NAMALWA (cell line): ENCODE data around the gene JAKMIP1.
"Not testable (repeated sequence)": the region's sequence is repeated elsewhere in the genome, so short reads cannot be mapped to it uniquely, and the experiment has no call there.

ENCODE experiments used
- DNase-seq: peaks from one replicate; pipeline ENCODE4 v3.0.0-alpha.2; 2015; ENCODE audit warnings: low spot score

Gene JAKMIP1

DNA sequence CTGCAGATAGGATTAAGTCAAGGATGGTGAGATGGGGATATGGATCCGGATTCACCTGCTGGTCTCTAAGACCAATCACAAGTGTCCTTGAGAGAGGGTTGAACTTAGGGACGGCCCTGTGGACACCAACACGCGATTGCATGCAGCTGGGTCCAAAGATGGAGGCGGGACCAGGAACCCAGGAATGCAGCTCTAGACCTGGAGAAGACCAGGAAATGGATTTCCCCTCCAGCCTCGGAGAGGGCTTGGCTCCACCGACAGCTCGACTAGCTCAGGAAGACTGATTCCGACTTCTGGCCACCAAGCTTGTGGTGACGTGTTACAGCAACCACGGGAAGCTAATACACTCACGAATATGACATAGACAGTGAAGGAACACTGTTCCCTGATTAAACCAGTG, 186.8 kb downstream of the JAKMIP1 start:
- DNase-seq = no peak

DNA sequence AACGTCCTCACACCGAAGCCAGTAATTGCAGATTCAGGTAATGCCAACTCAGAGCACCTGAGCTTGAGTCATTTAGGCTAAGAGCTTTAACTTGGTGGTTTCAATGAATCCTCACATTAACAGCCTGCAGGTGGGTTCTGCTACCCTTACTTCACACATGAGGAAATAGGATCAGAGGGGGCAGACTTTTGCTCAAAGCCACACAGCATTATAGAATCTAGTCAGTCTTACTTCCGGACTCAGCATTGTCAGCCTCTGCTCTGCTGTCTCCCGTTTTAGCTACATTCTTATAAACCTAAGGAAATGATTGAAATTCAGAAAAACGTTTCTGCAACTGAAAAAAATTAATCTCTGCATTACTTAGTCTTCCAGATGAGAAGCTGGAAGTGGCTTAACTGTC, 188.1 kb downstream of the JAKMIP1 start:
- no peak for DNase-seq

- no peak for DNase-seq
These were observed 188.7 kb downstream of the JAKMIP1 start for GRCh38 chr4:6011686-6012085.

- no peak for DNase-seq
These were observed 189.1 kb downstream of the JAKMIP1 start for GRCh38 chr4:6011271-6011671.

- no peak for DNase-seq
These were observed 189.6 kb downstream of the JAKMIP1 start for GRCh38 chr4:6010789-6011188.

DNA sequence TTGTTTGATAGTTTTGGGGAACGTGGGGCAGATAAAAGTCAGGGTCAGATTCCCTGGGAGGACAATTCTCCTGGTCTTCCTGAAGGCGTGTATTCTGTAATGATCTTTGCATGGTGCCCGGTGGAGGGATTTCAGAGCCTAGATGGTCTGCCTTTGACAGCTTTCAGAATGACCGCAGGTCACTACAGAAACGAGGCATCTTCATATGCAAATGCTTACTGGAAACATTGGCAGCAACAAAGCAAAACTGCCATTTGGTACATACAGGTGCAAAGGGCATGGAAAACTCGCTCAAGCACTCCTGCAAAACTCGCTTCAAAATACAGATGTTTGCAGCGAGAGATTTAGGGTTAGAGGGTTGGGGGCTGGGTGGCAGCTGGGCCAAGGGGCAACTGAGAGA, 190.9 kb downstream of the JAKMIP1 start:
- DNase-seq = no peak

DNA sequence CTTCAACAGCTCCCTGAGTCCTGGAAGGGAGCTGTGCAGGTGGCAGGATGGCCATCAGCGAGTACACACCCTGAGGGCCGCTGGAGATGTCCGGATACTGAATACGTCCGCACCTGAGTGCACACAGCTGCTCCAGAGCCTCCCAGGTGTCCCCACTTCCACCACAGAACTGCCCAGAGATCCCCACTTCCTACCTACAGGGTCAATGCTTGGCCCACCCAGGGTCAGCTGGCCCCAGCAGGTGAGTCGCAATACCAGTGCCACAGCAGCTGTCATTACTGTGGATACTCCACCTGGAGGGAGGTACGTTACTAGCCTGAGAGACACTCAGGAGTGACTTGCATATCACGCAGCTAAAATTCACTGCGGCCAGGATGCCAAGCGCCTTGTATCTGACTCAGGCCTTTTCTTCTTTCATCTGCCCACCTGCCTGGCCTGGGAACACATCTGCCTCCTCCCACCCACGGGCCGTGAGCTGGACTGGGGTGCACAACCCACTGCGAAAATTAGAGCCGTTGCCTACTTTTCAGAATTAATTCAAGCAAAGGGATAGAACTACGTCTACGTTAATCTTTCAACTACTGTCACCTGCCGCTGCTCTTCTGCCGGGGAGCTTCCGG, 191.5 kb downstream of the JAKMIP1 start:
- DNase-seq = no peak

- no peak for DNase-seq
These were observed 192.2 kb downstream of the JAKMIP1 start for GRCh38 chr4:6008092-6008551.

DNA sequence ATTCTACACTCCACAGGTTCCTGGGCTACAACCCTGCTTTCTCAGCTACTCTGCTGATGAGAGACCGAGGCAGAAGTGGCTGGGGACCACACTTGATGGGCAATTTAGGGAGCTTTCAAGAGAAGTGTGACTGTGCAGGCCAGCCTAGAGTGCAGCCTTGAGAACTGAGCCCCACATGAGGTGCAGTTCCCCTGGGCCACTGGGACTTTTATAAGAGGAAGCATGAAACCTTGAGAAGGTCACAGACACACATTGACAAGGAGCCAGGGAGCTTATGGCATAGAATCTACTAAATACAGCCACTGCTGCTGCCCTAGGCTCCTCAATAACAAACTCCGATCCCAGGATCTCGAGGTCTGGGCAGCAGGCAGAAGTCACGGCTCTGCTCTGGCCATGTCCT, 195.2 kb downstream of the JAKMIP1 start:
- DNase-seq = no peak

DNA sequence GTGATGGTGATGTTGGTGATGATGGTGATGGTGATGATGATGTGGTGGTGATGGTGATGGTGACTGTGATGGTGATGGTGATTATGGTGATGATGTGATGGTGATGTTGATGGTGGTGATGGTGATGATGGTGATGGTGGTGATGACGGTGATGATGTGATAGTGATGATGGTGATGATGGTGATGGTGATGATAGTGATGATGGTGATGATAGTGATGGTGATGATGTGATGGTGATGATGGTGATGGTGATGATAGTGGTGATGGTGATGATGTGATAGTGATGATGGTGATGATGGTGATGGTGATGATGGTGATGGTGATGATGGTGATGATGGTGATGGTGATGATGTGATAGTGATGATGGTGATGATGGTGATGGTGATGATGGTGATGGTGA, 196.9 kb downstream of the JAKMIP1 start:
- not testable (repeated sequence) for DNase-seq

DNA sequence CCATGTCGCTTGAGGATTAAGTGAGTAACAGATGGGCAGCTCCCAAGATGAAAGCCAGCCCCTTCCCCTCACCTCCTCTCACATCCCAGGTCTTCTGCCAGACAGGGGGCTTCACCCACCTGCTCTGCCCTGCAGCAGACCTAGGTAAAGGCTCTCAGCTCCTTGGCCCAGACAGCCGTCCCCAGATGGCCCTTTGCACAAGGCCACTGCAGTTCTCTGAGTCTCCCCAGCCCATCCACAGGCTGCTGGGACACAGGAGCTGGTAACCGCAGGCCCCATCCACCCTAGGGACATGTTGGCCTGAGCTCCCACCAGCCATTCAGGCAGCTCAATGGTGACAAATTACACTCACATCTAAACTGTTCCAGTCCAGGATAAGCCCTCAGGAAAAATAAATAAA, 197.4 kb downstream of the JAKMIP1 start:
- DNase-seq = no peak

- DNase-seq = no peak
These were observed 197.9 kb downstream of the JAKMIP1 start for GRCh38 chr4:6002492-6002833.

GRCh38 chr4:6001680-6002491, 198.5 kb downstream of the JAKMIP1 start:
- no peak for DNase-seq

- no peak for DNase-seq
These were observed 200.5 kb downstream of the JAKMIP1 start for GRCh38 chr4:5999830-6000365.

DNA sequence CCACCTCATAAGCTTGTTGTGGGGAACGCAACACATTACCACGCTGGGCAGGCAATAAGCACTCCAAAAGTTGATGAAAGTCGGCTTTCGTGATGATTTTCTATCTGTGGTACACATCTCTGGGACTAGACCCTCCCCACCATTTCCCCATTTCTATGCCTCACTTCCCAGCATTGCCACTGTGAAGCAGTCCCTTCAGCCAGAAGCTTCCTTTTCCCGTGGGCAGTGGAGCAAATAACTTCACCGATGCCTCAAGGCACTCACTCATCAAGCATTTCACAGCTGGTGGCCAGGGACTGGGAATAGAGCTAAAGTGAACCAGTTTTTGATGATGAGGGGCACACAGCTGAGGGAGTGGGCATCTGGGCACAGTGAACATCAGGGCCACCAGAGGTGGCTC, 201.0 kb downstream of the JAKMIP1 start:
- DNase-seq = no peak

DNA sequence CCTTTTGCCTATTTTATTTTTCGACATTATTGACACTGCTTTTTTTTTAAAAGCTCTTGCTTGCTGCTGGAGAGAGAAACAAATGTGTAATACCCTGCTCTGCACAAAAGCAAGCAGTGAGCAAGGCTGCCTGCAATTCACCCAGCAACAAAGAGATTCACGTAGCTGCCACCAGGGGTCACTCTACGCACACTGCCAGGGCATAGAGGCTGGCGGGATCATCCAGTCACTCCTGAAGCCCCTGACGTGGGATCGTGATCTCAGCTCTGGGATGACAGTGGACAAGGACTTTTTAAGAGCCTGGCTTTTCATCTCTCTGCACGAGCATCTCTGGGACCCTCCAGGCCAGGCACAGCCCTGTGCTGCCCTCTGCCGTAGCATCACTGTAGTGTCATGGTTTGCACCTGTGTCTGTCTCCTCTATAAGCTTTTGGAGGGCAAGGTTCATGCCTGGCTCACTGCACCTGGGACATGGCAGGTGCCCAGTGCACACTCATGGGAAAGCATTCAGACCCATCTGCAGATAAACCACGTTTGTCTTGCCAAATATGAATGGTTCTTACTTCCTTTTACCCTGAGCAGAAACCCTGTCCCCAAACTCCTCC, 201.9 kb downstream of the JAKMIP1 start:
- DNase-seq = peak; percentile 72

DNA sequence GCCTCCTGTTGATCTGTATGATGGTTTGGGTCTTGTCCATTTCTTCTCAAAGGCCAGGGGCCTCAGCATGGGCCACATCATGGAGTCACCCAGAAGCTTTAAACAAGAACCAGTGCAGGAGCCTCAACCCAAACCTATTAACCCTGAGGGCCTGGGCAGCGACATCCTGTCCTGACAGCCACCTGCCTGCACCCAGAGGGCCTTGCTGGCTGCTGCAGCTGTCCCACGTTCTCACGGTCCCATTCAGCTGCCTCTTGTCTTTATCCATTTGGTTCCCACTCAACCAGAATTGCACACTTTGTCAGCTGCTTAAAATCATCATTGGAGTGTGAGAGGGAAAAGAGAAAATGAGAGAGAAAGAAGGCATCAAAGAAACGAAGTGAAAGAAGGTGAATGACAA, 203.7 kb downstream of the JAKMIP1 start:
- DNase-seq = peak; percentile 11

GRCh38 chr4:5995901-5996623, 204.3 kb downstream of the JAKMIP1 start:
- no peak for DNase-seq

GRCh38 chr4:5993876-5994811, 206.2 kb downstream of the JAKMIP1 start:
- no peak for DNase-seq

- not testable (repeated sequence) for DNase-seq
These were observed 207.0 kb downstream of the JAKMIP1 start for GRCh38 chr4:5993346-5993745.

DNA sequence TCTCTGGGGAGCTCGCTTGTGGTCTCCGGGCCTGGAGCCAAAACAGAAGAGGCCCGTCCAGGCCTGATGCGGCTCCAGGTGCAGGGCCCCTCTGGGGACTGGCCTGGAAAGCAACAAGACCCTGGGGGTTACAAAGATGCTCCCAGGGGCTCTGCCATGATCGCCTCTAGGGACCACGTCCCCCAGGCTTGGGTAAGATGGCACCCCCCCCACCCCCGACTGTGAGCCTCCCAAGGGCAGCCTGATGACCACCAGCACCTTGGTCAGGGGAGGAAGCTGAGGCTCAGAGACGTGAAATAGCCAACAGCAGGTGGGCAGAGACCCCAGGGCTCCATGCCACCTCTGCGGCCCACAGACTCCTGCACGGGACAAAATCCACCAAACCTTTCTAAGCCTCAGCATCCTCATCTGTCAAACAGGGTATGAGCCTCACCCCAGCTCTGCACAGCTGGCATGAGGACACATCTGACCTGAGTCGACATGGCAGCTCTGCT, 207.5 kb downstream of the JAKMIP1 start:
- peak; percentile 53 for DNase-seq
